NT2/D1 (cell line): ENCODE data around the gene GPR27.

Source experiments
- YY1 ChIP-seq: IDR thresholded peaks from 2 replicates; pipeline ENCODE4 v1.6.1; 2011; ENCODE audit not compliant: insufficient read length, insufficient read depth
- ZNF274 ChIP-seq: IDR thresholded peaks from 2 replicates; pipeline ENCODE4 v1.6.1; 2011; ENCODE audit warnings: mild to moderate bottlenecking, low read depth, low read length

DNA sequence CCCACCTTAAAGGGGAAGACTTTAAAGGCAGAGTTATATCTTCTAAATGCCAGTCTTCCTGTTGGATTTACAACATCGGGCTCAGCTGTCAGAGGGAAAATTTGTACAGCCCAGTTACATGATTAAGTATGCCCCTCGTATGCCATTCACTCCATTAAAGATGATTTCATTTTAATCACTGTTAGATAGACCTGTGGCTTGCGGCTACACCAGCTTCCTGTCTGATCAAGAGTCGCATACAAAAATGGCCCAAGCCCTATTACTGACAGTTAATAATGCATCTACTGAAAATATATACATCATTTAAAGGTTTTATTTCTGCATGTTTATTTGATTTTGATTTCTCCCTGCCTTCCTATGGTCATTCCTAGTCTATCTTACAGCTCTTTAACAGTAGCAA is 35.6 kb upstream of the GPR27 start:
- TF ChIP-seq YY1: no peak
- no peak for TF ChIP-seq ZNF274
